DND-41 (cell line): Measurements from ENCODE around the gene OR13F1.

ENCODE experiments used
- EZH2 ChIP-seq: IDR thresholded peaks from 3 replicates; pipeline ENCODE4 v1.6.1; 2012; ENCODE audit warnings: borderline replicate concordance, low read depth, mild to moderate bottlenecking, moderate library complexity, low read length, inconsistent platforms; ENCODE audit not compliant: severe bottlenecking
- TF ChIP-seq, protein P1 (sequence below): IDR thresholded peaks from 2 replicates; pipeline ENCODE4 v1.5.1; 2012; ENCODE audit warnings: borderline replicate concordance, low read length, moderate library complexity, mild to moderate bottlenecking; ENCODE audit not compliant: poor library complexity, severe bottlenecking; ENCODE audit errors: extremely low read depth

DNA sequence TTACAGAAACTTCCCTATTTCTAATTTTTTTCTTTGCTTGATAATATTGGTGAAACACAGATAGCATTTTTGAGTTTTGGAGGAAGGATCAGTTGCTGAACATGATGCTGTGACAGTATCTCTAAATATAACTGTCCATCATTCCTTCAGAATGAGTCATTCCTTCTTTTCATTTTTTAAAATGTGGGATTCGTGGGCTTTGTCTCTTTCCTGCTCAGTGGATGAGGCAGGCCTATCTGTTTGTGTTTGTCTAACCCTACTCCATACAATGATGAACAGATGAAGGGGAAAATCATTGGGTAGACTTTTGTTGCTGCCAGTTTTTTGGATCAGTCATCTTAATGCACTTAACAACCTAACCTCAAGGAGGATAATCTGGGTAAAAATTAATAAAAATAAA is 49.2 kb downstream of the OR13F1 start:
- TF ChIP-seq, protein P1, sequence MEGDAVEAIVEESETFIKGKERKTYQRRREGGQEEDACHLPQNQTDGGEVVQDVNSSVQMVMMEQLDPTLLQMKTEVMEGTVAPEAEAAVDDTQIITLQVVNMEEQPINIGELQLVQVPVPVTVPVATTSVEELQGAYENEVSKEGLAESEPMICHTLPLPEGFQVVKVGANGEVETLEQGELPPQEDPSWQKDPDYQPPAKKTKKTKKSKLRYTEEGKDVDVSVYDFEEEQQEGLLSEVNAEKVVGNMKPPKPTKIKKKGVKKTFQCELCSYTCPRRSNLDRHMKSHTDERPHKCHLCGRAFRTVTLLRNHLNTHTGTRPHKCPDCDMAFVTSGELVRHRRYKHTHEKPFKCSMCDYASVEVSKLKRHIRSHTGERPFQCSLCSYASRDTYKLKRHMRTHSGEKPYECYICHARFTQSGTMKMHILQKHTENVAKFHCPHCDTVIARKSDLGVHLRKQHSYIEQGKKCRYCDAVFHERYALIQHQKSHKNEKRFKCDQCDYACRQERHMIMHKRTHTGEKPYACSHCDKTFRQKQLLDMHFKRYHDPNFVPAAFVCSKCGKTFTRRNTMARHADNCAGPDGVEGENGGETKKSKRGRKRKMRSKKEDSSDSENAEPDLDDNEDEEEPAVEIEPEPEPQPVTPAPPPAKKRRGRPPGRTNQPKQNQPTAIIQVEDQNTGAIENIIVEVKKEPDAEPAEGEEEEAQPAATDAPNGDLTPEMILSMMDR, result no peak
- no peak for TF ChIP-seq EZH2
